MCF 10A (cell line): ENCODE results near the gene PXYLP1. TPM values are rescaled to one million over a fixed set of nuclear protein-coding genes. Genes with fewer than 3 reads are reported as not detected.
A peak's percentile ranks its signal among the peaks of the same experiment; 100 is the strongest.
"Not testable (repeated sequence)": the region's sequence is repeated elsewhere in the genome, so short reads cannot be mapped to it uniquely, and the experiment has no call there.

Experiments
- BruUV-seq: library from RNA; stranded (reverse); fragments of 400-500 nt; replicated peaks from 2 replicates; lab custom pipeline; 2021; lab: Mats Ljungman, UMichigan
- CTCF ChIA-PET: fragments of 300-600 bp; sonication (Branson Sonifier 250); formaldehyde crosslinking; extraction: SDS; loops from one replicate; lab custom pipeline; 2021; ENCODE audit warnings: antibody characterized with exemption, inconsistent platforms; lab: Yijun Ruan, JAX
- POLR2A ChIA-PET: fragments of 300-600, 350-650 bp; sonication (Branson Sonifier 250); formaldehyde crosslinking; extraction: SDS; loops from one replicate; lab custom pipeline; 2020; ENCODE audit warnings: antibody characterized with exemption, inconsistent platforms; lab: Yijun Ruan, JAX
- DNase-seq: peaks from one replicate; pipeline ENCODE4 v3.0.0-alpha.2; 2018; ENCODE audit not compliant: unreplicated experiment
- H3K27ac Mint-ChIP-seq: one replicate; pipeline ENCODE4 v1.8.0; 2022; ENCODE audit warnings: mild to moderate bottlenecking, low read depth, mixed read lengths; ENCODE audit not compliant: unreplicated experiment
- H3K27me3 Mint-ChIP-seq: one replicate; pipeline ENCODE4 v1.8.0; 2022; ENCODE audit warnings: mixed read lengths; ENCODE audit not compliant: insufficient read depth, unreplicated experiment
- H3K36me3 Mint-ChIP-seq: one replicate; pipeline ENCODE4 v1.8.0; 2022; ENCODE audit warnings: mild to moderate bottlenecking, moderate library complexity, mixed read lengths; ENCODE audit not compliant: insufficient read depth, unreplicated experiment
- H3K4me1 Mint-ChIP-seq: one replicate; pipeline ENCODE4 v1.8.0; 2022; ENCODE audit warnings: mixed read lengths; ENCODE audit not compliant: insufficient read depth, unreplicated experiment
- H3K4me3 Mint-ChIP-seq: one replicate; pipeline ENCODE4 v1.8.0; 2022; ENCODE audit warnings: mild to moderate bottlenecking, moderate library complexity, mixed read lengths; ENCODE audit not compliant: unreplicated experiment
- H3K9me3 Mint-ChIP-seq: one replicate; pipeline ENCODE4 v1.8.0; 2022; ENCODE audit warnings: mixed read lengths; ENCODE audit not compliant: unreplicated experiment
- CTCF ChIP-seq: fragments of 200-600 bp; IDR thresholded peaks from one replicate; pipeline ENCODE4 v1.8.0; 2022; ENCODE audit warnings: antibody characterized with exemption, mild to moderate bottlenecking; ENCODE audit not compliant: unreplicated experiment
- intact Hi-C: fragments of 100-400 bp; cut with micrococcal nuclease; formaldehyde crosslinking; loops from 2 replicates; pipeline ENCODE4 v1.14.1; 2022
- total RNA-seq: library from RNA; stranded (reverse); gene quantifications from 2 replicates; pipeline ENCODE4 v1.2.3, GENCODE V29; 2022

Gene PXYLP1
- total RNA-seq, 1 experiment from 2014 or later, result 2.1 TPM

- CTCF ChIA-PET, result interaction anchor here (0.6 to 1.8 kb wide), 10 partner anchors 8 to 443 kb away, joined by 3 to 14 read pairs (median 4); partner anchors contain the start of genes PXYLP1 and RNF7
- BruUV-seq, result no TSS peak
- intact Hi-C loops, result no loop called here
- H3K4me3 Mint-ChIP-seq, result peak overlapping the region; percentile 73
- POLR2A ChIA-PET, result interaction anchor here (0.7 to 3.1 kb wide), 8 partner anchors 13 to 354 kb away, joined by 3 to 16 read pairs (median 4); partner anchors contain the start of genes PXYLP1 and SLC25A36
- TF ChIP-seq CTCF, result no peak
- peak overlapping the region; percentile 85 for H3K27ac Mint-ChIP-seq
- no peaks in the 10 kb centered on the region for H3K9me3 Mint-ChIP-seq
- H3K4me1 Mint-ChIP-seq, result peaks cover 6% of the 10 kb centered on the region
- H3K27me3 Mint-ChIP-seq, result no peaks in the 10 kb centered on the region
- peaks cover 5% of the 10 kb centered on the region for H3K36me3 Mint-ChIP-seq
- DNase-seq, result no peak
Measured at GRCh38 chr3:141294848-141295247, 63.2 kb downstream of the PXYLP1 start.

GRCh38 chr3:141300426-141300825 lies 68.8 kb downstream of the PXYLP1 start:
- H3K27ac Mint-ChIP-seq, H3K9me3 Mint-ChIP-seq, DNase-seq, H3K4me3 Mint-ChIP-seq, BruUV-seq, H3K27me3 Mint-ChIP-seq, H3K4me1 Mint-ChIP-seq, POLR2A ChIA-PET, H3K36me3 Mint-ChIP-seq: not testable (repeated sequence)
- intact Hi-C loops, result loop anchor here (5.0 kb wide), 1 partner anchor 68 kb away; the partner anchor contains the start of gene PXYLP1
- CTCF ChIA-PET, result interaction anchor here (0.6 to 16.8 kb wide), 5 partner anchors 10 to 881 kb away, joined by 3 to 392 read pairs (median 5); no protein-coding TSS in a partner anchor

GRCh38 chr3:141302364-141303141 lies 70.9 kb downstream of the PXYLP1 start:
- Mint-ChIP-seq H3K27me3 (no peaks in the 10 kb centered on the region), H3K4me3 (no peak overlapping the region), H3K9me3 (no peaks in the 10 kb centered on the region), H3K36me3 (no peaks in the 10 kb centered on the region), H3K4me1 (peaks cover 6% of the 10 kb centered on the region), H3K27ac (no peak overlapping the region)
- ChIA-PET CTCF (interaction anchor here (0.5 to 16.8 kb wide), 32 partner anchors 7 to 902 kb away, joined by 3 to 392 read pairs (median 4); partner anchors contain the start of gene PXYLP1), POLR2A (interaction anchor here (0.5 to 2.3 kb wide), 7 partner anchors 9 to 360 kb away, joined by 3 to 13 read pairs (median 4); partner anchors contain the start of genes PXYLP1 and SLC25A36)
- intact Hi-C loops, result loop anchor here (1.0 to 5.0 kb wide), 3 partner anchors 70 to 258 kb away; partner anchors contain the start of gene PXYLP1
- DNase-seq, result peak; percentile 79
- no peak for TF ChIP-seq CTCF
- no TSS peak for BruUV-seq

- Mint-ChIP-seq H3K27me3 (no peaks in the 10 kb centered on the region), H3K9me3 (no peaks in the 10 kb centered on the region), H3K27ac (no peak overlapping the region), H3K4me3 (no peak overlapping the region), H3K4me1 (peaks cover 9% of the 10 kb centered on the region), H3K36me3 (no peaks in the 10 kb centered on the region)
- no TSS peak for BruUV-seq
- peak; percentile 79 for DNase-seq
- ChIA-PET CTCF (interaction anchor here (0.6 to 16.8 kb wide), 37 partner anchors 9 to 901 kb away, joined by 3 to 392 read pairs (median 4); partner anchors contain the start of gene PXYLP1), POLR2A (interaction anchor here (0.6 to 2.4 kb wide), 5 partner anchors 8 to 151 kb away, joined by 3 to 13 read pairs (median 7); no protein-coding TSS in a partner anchor)
- peak; percentile 62 for TF ChIP-seq CTCF
- intact Hi-C loops, result loop anchor here (1.0 to 5.0 kb wide), 3 partner anchors 71 to 257 kb away; partner anchors contain the start of gene PXYLP1
Measured at GRCh38 chr3:141303481-141304223, 72.0 kb downstream of the PXYLP1 start.
